Measurements from ENCODE around the gene TRAPPC8. TPM values are rescaled to one million over a fixed set of nuclear protein-coding genes. Genes with fewer than 3 reads are reported as not detected.
"Not testable (repeated sequence)": the region's sequence is repeated elsewhere in the genome, so short reads cannot be mapped to it uniquely, and the experiment has no call there.

Gene TRAPPC8
- total RNA-seq = 30.5 TPM

GRCh38 chr18:31942999-31943877 is at the start of gene TRAPPC8:
Gene TRAPPC8 (minus strand): TSS chr18:31943128. CDS start chr18:31942764, 364 bp downstream.
- ATAC-seq = peak; percentile 97

- peak; percentile 65 for ATAC-seq
These were observed 47.9 kb upstream of the TRAPPC8 start for GRCh38 chr18:31990823-31991222.

- no peak for ATAC-seq
These were observed 41.0 kb upstream of the TRAPPC8 start for GRCh38 chr18:31983976-31984375.

- no peak for ATAC-seq
These were observed 40.1 kb upstream of the TRAPPC8 start for GRCh38 chr18:31983020-31983419.

GRCh38 chr18:31980863-31981262 is 37.9 kb upstream of the TRAPPC8 start:
- no peak for ATAC-seq

GRCh38 chr18:31979714-31980113 is 36.8 kb upstream of the TRAPPC8 start:
- no peak for ATAC-seq

GRCh38 chr18:31978616-31979015 is 35.7 kb upstream of the TRAPPC8 start:
- ATAC-seq = no peak

- peak; percentile 31 for ATAC-seq
These were observed 34.4 kb upstream of the TRAPPC8 start for GRCh38 chr18:31977270-31977872.

- no peak for ATAC-seq
These were observed 33.3 kb upstream of the TRAPPC8 start for GRCh38 chr18:31976242-31976641.

- no peak for ATAC-seq
These were observed 31.1 kb upstream of the TRAPPC8 start for GRCh38 chr18:31973929-31974546.

GRCh38 chr18:31970617-31971016 is 27.7 kb upstream of the TRAPPC8 start:
- no peak for ATAC-seq

- ATAC-seq = no peak
These were observed 22.5 kb upstream of the TRAPPC8 start for GRCh38 chr18:31965316-31965970.

GRCh38 chr18:31957728-31958127 is 14.8 kb upstream of the TRAPPC8 start:
- ATAC-seq = no peak

- no peak for ATAC-seq
These were observed 11.4 kb upstream of the TRAPPC8 start for GRCh38 chr18:31954349-31954748.

- ATAC-seq = not testable (repeated sequence)
These were observed 10.8 kb upstream of the TRAPPC8 start for GRCh38 chr18:31953699-31954098.

GRCh38 chr18:31952223-31952622 is 9.3 kb upstream of the TRAPPC8 start:
- no peak for ATAC-seq

GRCh38 chr18:31950583-31950982 is 7.7 kb upstream of the TRAPPC8 start:
- no peak for ATAC-seq

- not testable (repeated sequence) for ATAC-seq
These were observed 5.4 kb upstream of the TRAPPC8 start for GRCh38 chr18:31948349-31948748.

GRCh38 chr18:31946305-31947046 is 3.5 kb upstream of the TRAPPC8 start:
- no peak for ATAC-seq

GRCh38 chr18:31943878-31944816 is 1.2 kb upstream of the TRAPPC8 start:
- no peak for ATAC-seq
